Thoracic aorta (tissue), 2 donors: Measurements from ENCODE around the gene KRTAP10-8. TPM values are rescaled to one million over a fixed set of nuclear protein-coding genes. Genes with fewer than 3 reads are reported as not detected.

Experiments used
- ATAC-seq: fragments of 150-250 bp; one replicate; pipeline ENCODE4 v1.8.0; 2017; ENCODE audit warnings: low read depth; ENCODE audit not compliant: insufficient number of reproducible peaks, low FRiP score
- DNase-seq: peaks from one replicate; pipeline ENCODE4 v3.0.0-alpha.2; 2020; ENCODE audit warnings: low spot score
- H3K27ac ChIP-seq, 2 donors: fragments of 200-600 bp; sonication (generic); 1 replicate in 1 of 2; 2 replicates in 1 of 2; pipeline ENCODE4 v1.5.1; 2016; ENCODE audit warnings: mild to moderate bottlenecking in 2 of 2, moderate library complexity in 2 of 2
- H3K27me3 ChIP-seq: fragments of 200-600 bp; sonication (generic); replicated peaks from 2 replicates; pipeline ENCODE4 v1.6.0; 2016; ENCODE audit warnings: mild to moderate bottlenecking; ENCODE audit not compliant: insufficient read depth
- H3K36me3 ChIP-seq: fragments of 200-600 bp; sonication (generic); one replicate; pipeline ENCODE4 v1.5.1; 2016
- H3K4me1 ChIP-seq, 2 donors: fragments of 200-600 bp; sonication (generic); 1 replicate in 1 of 2; 2 replicates in 1 of 2; pipeline versions ENCODE4 v1.5.1 to v1.6.0; 2016; ENCODE audit warnings: low read depth in 2 of 2, mild to moderate bottlenecking in 1 of 2; ENCODE audit not compliant: control insufficient read depth in 1 of 2
- H3K4me3 ChIP-seq: fragments of 200-600 bp; sonication (generic); 2 replicates; pipeline ENCODE4 v1.5.1; 2016; ENCODE audit warnings: mild to moderate bottlenecking
- H3K9me3 ChIP-seq: fragments of 200-600 bp; sonication (generic); 2 replicates; pipeline ENCODE4 v1.5.1; 2016
- CTCF ChIP-seq: fragments of 200-600 bp; sonication (generic); IDR thresholded peaks from one replicate; pipeline ENCODE4 v1.5.1; 2019; ENCODE audit warnings: antibody characterized with exemption
- total RNA-seq, 2 donors: library from RNA; depleted of rRNA; stranded (reverse); fragments of >200 nt; gene quantifications; one replicate each; pipeline versions ENCODE4 v1.1.0 to v1.2.3, GENCODE V29; 2016

Gene KRTAP10-8
- total RNA-seq, 2 donors from 2014 or later: not detected

GRCh38 chr21:44618909-44619308, 7.0 kb downstream of the KRTAP10-8 start:
- ATAC-seq (no peak), DNase-seq (no peak)
- no peaks in the 10 kb centered on the region for H3K27me3 ChIP-seq
- H3K9me3 ChIP-seq: peaks cover 3% of the 10 kb centered on the region
- H3K27ac ChIP-seq: no peak overlapping the region
- TF ChIP-seq CTCF: no peak
- H3K36me3 ChIP-seq: no peaks in the 10 kb centered on the region
- H3K4me3 ChIP-seq: no peak overlapping the region
- no peaks in the 10 kb centered on the region for H3K4me1 ChIP-seq

GRCh38 chr21:44619886-44620285, 8.0 kb downstream of the KRTAP10-8 start:
- no peaks in the 10 kb centered on the region for H3K27me3 ChIP-seq
- peaks cover 3% of the 10 kb centered on the region for H3K9me3 ChIP-seq
- no peak overlapping the region for H3K27ac ChIP-seq
- no peaks in the 10 kb centered on the region for H3K36me3 ChIP-seq
- DNase-seq: no peak
- no peaks in the 10 kb centered on the region for H3K4me1 ChIP-seq
- H3K4me3 ChIP-seq: no peak overlapping the region
- no peak for ATAC-seq
- TF ChIP-seq CTCF: no peak

GRCh38 chr21:44623575-44623974, 11.7 kb downstream of the KRTAP10-8 start:
- no peak for TF ChIP-seq CTCF
- Histone ChIP-seq H3K4me3 (no peak overlapping the region), H3K27me3 (no peaks in the 10 kb centered on the region), H3K9me3 (peaks cover 3% of the 10 kb centered on the region), H3K4me1 (no peaks in the 10 kb centered on the region), H3K36me3 (no peaks in the 10 kb centered on the region), H3K27ac (no peak overlapping the region)
- no peak for ATAC-seq
- no peak for DNase-seq

- no peak for TF ChIP-seq CTCF
- no peaks in the 10 kb centered on the region for H3K4me1 ChIP-seq
- ATAC-seq (no peak), DNase-seq (no peak)
- no peaks in the 10 kb centered on the region for H3K27me3 ChIP-seq
- no peak overlapping the region for H3K27ac ChIP-seq
- H3K4me3 ChIP-seq: no peak overlapping the region
- H3K36me3 ChIP-seq: no peaks in the 10 kb centered on the region
- H3K9me3 ChIP-seq: peaks cover 3% of the 10 kb centered on the region
Observed at GRCh38 chr21:44625756-44626155, 13.9 kb downstream of the KRTAP10-8 start.

GRCh38 chr21:44626262-44626661, 14.4 kb downstream of the KRTAP10-8 start:
- no peak overlapping the region for H3K27ac ChIP-seq
- peaks cover 3% of the 10 kb centered on the region for H3K9me3 ChIP-seq
- no peaks in the 10 kb centered on the region for H3K36me3 ChIP-seq
- no peak for TF ChIP-seq CTCF
- ATAC-seq (no peak), DNase-seq (no peak)
- H3K4me1 ChIP-seq: no peaks in the 10 kb centered on the region
- no peak overlapping the region for H3K4me3 ChIP-seq
- no peaks in the 10 kb centered on the region for H3K27me3 ChIP-seq
